ENCODE data around the gene AATK. TPM values are rescaled to one million over a fixed set of nuclear protein-coding genes. Genes with fewer than 3 reads are reported as not detected.

Gene AATK
- total RNA-seq, 1 experiment from 2014 or later: 1.1 TPM

DNA sequence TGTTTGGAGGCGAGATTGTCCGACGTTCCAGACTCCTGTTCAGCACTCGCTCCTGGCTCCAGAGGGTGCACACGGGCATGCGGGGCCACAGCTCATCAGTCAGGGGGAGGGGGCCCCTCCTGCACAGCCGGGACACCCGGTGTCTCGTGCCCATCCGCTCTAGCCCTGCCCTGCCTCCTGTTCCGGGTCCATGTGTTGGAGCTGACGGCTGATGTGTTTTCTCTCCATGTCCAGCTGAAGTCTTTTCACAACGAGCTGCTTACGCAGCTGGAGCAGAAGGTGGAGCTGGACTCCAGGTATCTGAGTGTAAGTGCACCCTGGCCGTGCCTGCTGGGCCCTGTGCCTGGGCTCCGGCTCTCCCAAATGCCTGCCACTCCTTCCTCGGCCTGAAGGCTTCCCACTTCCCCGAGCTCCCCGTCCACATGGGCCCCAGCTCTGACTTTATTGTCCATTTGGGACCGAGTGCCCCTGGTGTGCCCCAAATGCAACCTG, 80.6 kb downstream of the AATK start:
- H3K4me1 ChIP-seq (ENCODE audit: insufficient read depth, low read length): no peaks in the 10 kb centered on the region
- H3K27me3 ChIP-seq (ENCODE audit: low read length): no peaks in the 10 kb centered on the region
- ATAC-seq (no peak), DNase-seq (no peak)
- no peak overlapping the region for H3K27ac ChIP-seq (ENCODE audit: low read length)
- intact Hi-C loops (cut with micrococcal nuclease): no loop called here
- H2AFZ ChIP-seq (ENCODE audit: low read length): no peak overlapping the region
- CTCF ChIA-PET: interaction anchor here (1.0 kb wide), 1 partner anchor 137 kb away, joined by 3 read pairs; the partner anchor contains the start of gene CEP131
- H3K4me2 ChIP-seq (ENCODE audit: low read length): no peak overlapping the region
- H3K79me2 ChIP-seq (ENCODE audit: low read length): no peaks in the 10 kb centered on the region
- H4K20me1 ChIP-seq (ENCODE audit: low read length): no peaks in the 10 kb centered on the region
- H3K9ac ChIP-seq (ENCODE audit: low read length): no peak overlapping the region
- H3K36me3 ChIP-seq (ENCODE audit: low read depth, low read length): peaks cover 15% of the 10 kb centered on the region; the same call in 1 of the 2 replicates
- no peak overlapping the region for H3K4me3 ChIP-seq (ENCODE audit: low read length)
- BruUV-seq (replicated peaks): no TSS peak
- no peaks in the 10 kb centered on the region for H3K9me3 ChIP-seq (ENCODE audit: low read length)
- H3K9me2 ChIP-seq (replicated peaks; ENCODE audit: low read length): no peaks in the 10 kb centered on the region
- TF ChIP-seq EZH2 (IDR thresholded peaks at IDR 0.05; ENCODE audit: low read length, unreplicated experiment) (no peak), EZH2phosphoT487 (IDR thresholded peaks at IDR 0.05; ENCODE audit: borderline replicate concordance, low read length) (no peak), CTCF (conservative IDR thresholded peaks at IDR 0.05; ENCODE audit: low read depth, low read length) (no peak)
- POLR2A ChIA-PET (ENCODE audit: unreplicated experiment): no interaction called here
- no peaks in the 10 kb centered on the region for H3F3A ChIP-seq (ENCODE audit: low read length, unreplicated experiment)

DNA sequence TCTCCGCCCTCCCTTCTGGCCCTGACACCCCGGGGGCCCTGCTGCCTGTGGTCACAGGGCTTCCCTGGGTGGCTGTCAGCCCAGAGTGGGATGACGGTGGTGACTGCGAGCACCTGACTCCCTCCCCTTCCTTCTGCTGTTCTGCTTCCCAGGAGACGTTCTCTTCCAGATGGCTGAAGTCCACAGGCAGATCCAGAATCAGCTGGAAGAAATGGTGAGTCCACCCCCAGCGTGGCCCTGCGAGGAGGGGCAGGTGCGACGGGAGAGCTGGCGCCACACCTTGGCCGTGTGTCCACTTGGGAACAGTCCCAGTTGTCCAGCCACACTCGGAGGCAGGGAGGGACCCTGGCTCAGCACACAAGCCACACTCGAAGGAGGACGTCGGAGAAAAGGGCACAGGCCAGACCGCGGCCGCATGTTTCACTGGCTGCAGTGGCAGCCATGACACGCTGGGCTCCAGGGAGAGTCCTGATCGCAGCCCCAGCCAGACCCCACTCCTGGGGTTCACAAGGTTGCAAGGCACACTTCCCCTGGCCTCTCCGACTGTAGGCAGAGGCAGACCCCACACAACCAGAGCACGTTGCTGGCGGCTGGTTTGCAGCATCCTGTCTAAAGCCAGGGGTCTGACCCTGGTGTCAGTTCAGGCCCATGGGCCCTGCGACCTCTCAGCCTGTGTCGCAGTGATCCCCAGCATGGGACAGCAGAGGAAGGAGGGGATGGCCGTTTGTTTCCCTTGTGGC, 81.2 kb downstream of the AATK start:
- Histone ChIP-seq H3K79me2 (ENCODE audit: low read length) (no peaks in the 10 kb centered on the region), H3K4me3 (ENCODE audit: low read length) (no peak overlapping the region), H3K27ac (ENCODE audit: low read length) (no peak overlapping the region), H3K9me2 (replicated peaks; ENCODE audit: low read length) (no peaks in the 10 kb centered on the region), H2AFZ (ENCODE audit: low read length) (no peak overlapping the region), H4K20me1 (ENCODE audit: low read length) (no peaks in the 10 kb centered on the region), H3K27me3 (ENCODE audit: low read length) (no peaks in the 10 kb centered on the region), H3K4me1 (ENCODE audit: insufficient read depth, low read length) (no peaks in the 10 kb centered on the region), H3K36me3 (ENCODE audit: low read depth, low read length) (peaks cover 15% of the 10 kb centered on the region; the same call in 1 of the 2 replicates), H3F3A (ENCODE audit: low read length, unreplicated experiment) (no peaks in the 10 kb centered on the region), H3K9me3 (ENCODE audit: low read length) (no peaks in the 10 kb centered on the region), H3K4me2 (ENCODE audit: low read length) (no peak overlapping the region), H3K9ac (ENCODE audit: low read length) (no peak overlapping the region)
- no peak for TF ChIP-seq EZH2phosphoT487 (IDR thresholded peaks at IDR 0.05; ENCODE audit: borderline replicate concordance, low read length)
- TF ChIP-seq EZH2 (IDR thresholded peaks at IDR 0.05; ENCODE audit: low read length, unreplicated experiment): no peak
- TF ChIP-seq CTCF (conservative IDR thresholded peaks at IDR 0.05; ENCODE audit: low read depth, low read length): no peak
- no peak for DNase-seq
- CTCF ChIA-PET: interaction anchor here (1.0 kb wide), 1 partner anchor 138 kb away, joined by 3 read pairs; the partner anchor contains the start of gene CEP131
- no TSS peak for BruUV-seq (replicated peaks)
- no peak for ATAC-seq
- intact Hi-C loops (cut with micrococcal nuclease): no loop called here
- POLR2A ChIA-PET (ENCODE audit: unreplicated experiment): no interaction called here
